ENCODE data around the gene ZNRF1.
"Not testable (repeated sequence)": the region's sequence is repeated elsewhere in the genome, so short reads cannot be mapped to it uniquely, and the experiment has no call there.

Gene ZNRF1

DNA sequence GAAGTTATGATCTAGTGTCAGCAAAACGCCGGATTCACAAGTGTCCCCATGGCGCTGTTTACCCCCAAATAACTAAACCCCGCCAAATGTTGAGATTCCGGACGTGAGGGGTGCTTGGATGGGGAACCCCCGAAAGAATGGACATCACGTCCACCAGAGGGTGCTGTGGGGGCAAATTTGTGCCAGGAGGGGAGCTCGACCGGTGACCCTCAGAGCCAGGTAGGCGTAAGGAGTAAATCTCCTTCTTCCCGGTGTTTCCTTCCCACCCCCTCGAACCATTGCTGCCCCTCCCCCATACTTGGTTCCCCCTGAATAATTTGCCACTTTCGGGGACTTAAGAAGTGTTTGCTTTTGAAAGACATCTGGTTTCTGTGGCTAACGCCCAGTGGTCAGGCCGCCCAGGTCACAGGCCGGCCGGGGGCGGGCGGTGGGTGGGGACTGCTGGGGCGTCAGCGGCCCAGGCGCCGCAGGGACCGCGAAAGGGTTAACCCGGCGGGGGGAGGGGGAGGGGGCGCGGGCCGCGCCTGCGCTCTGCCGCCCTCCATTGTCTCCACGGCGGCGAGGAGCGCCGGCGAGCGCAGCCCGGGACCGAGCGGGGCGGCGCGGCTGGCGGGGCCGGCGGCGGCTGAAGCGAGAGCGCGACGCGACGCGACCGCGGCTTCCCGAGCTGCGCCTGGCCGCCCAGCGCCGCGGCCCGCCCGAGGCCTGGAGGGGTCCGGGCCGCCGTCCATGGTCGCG lies at the start of gene ZNRF1:
Gene ZNRF1, plus strand, starts transcription at position 544 of the 738 bp plus-strand sequence. CDS start 648 bp downstream, outside the sequence.
- DNase-seq, result peak; percentile 83 to 84

DNA sequence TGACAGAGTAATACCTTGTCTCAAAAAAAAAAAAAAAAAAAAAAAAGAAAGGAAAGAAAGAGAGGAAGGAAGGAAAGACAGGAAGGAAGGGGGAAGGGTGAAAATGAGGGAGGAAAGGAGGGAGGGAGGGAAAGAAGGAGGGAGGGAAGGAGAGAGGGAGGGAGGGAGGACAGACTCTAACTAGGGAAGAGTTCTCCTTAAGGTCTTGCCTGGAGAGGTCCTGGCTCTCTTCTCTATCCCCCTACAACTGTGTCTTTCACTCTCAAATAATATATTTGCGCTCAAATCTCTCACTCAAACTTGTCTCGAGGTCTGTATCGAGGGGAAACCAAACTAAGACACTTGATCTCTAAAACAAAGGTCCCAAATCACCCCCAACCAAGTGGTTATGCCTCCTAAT lies 49.5 kb upstream of the ZNRF1 start:
- no peak for DNase-seq

DNA sequence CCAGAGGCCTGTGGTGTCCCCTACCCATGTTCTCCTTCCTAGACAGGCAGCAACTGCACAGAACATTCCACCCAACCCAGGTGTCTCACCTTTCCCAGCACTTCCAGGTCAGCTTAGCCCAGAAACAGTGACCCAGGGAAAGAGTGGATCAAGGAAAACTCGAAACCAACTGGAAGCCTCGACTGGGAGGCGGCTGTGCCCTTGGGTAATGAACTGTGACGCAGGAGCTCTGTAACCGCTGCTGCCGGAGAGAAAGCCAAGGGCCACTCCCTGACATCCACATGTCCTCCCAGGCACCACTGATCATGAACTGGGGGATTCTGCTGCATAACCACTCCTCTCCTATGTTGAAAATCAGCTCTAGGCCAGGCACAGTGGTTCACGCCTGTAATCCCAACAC lies 48.3 kb upstream of the ZNRF1 start:
- no peak for DNase-seq

DNA sequence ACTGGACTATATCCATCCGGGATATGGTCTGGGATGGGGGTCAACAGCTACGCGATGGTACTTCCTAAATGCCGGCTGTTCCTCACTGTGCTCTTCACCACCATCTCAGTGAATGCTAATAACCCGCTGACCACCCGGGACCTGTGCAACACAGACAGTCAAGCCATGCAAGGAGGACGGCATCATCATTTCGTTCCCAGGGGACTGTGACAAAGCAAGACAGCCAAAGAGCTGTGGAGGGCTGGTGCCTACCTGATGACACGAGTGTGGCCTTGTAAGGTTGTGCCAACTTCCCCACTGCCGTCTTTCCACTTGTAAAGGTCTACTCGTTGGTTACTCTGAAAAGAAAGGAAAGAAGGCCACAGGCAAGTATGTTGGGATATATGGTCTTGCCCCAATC lies 47.6 kb upstream of the ZNRF1 start:
- DNase-seq, result no peak

DNA sequence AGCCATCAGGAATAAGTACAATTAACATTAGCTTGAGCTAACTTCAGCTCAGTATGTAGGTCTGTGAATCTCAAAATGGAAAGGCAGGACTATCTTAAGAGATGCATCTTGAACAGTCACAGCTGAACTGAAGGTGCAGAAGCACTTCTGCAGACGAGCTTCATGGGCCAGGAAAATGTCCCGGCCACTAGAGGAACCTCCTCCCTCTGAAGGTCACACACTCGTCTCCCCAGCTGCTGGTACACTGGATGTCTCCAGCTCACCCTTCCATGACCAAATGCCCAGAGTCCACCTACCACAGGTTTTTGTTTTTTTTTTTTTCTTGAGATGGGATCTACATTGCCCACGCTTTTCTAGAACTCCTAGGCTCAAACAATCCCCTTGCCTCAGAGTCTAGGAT lies 47.1 kb upstream of the ZNRF1 start:
- DNase-seq, result no peak

DNA sequence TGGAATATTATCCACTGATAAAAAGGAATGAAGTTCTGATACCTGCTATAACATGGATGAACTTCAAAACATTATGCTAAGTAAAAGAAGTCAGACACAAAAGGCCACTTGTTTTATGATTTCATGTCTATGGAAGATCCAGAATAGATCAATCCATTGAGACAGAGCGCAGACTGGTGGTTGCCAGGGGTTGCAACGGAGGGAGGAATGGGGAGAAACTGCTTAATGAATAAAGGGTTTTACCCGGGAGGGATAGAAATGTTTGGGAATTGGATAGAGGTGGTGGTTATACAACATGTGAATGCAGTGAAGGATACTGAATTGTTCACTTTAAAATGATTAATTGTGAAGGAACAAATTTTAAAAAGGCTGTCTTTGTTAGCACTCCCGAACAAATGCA lies 44.1 kb upstream of the ZNRF1 start:
- DNase-seq, result no peak

DNA sequence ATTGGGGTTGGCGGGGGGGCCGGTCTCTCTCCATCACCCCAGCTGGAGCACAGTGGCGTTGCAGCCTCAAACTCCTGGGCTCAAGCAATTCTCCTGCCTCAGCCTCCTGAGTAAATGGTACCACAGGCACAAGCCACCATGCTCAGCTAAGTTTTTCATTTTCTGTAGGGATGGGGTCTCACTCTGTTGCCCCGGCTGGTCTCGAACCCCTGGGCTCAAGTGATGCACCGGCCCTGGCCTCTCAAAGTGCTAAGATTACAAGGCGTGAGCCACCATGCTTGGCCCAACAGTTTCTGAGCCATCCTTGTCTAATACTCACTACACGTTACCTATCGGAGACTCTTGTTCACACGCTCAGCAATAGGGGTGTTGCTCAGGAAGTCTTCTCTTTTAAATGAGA lies 25.5 kb upstream of the ZNRF1 start:
- no peak for DNase-seq

DNA sequence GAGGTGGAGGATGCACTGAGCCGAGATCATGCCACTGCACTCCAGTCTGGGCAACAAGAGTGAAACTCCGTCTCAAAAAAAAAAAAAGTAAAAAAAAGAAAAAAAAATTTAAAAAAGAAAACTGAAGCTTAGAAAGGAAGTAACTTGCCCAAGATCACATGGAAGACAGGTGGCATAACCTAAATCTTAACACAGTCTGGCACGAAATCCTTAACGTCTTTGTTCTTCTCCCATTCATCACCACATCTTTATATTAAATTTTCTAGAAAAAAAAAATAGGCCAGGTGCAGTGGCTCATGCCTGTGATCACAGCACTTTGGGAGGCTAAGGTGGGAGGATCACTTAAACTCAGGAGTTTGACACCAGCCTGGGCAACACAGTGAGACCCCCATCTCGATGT lies 23.2 kb upstream of the ZNRF1 start:
- DNase-seq, result no peak

DNA sequence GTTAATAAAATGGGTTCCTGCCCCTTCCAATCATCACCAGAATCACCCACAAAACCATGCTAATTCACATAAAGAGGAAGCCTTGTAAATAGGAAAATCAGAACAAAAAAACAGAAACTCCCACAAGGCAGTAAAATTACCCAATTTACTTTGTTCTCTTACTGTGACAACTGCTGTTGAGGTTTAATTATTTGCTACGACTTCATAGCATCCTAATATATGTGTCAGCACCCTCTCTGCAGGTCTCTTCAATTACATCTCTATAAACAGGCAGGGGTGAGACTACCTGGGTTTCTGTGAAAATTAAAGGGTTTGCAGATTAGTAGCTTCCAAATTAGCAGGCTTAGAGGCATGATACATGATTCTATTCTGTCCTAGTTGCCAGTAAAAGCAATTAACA lies 16.6 kb upstream of the ZNRF1 start:
- DNase-seq, result no peak

DNA sequence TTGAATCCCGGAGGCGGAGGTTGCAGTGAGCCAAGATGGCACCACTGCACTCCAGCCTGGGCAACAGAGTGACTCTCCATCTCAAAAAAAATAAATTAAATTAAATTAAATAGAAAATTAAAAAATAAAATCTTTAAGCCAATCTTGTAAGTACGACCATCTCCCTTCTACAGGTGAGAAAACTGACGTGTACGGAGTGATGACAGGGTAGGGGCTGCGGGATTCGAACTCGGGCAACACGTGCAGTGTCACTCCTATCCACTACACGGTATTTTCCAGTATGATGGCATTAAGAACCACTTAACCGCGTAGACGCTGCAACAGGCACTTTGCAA lies 14.7 kb upstream of the ZNRF1 start:
- no peak for DNase-seq

DNA sequence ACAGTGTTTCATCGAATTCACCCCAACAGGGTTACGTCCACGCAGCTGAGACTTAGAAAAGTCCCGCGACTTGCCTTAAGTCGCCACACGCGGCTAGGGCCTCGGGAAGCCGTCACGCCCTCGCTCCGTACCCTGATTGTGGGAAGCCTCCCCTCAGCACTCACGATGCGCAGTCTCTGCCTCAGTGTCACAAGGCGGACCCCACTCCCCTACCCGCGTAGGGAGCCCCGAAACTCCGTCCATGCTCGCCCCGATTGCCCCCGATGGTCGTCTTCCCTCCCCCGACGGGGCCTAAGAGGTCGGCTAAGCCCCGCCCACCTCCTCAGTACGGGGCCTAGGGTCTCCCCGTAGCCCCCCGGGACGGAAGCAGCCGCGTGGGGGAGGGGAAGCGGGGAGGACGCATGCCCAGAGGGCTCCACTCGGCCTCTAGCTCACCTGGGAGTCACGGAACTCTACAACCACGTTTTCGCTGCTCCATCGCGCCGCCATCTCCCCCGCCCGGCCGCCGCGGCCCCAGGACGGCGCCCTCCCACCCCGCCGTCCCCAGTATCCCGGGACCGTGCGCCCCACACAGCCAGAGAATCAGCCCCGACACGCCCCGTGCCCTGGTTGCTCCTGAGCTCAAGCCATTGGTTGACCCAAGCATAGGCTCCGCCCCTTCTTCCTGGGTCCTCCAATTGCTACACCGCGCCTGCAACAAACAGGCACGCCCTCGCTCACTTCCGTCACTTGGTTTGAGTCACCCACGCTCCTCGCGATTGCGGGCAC lies 14.1 kb upstream of the ZNRF1 start, which contains the start of gene WDR59:
Gene WDR59, minus strand, starts transcription at position 595 of the 768 bp plus-strand sequence. Its CDS starts 106 bp downstream, at position 489.
- DNase-seq, result peak; percentile 99

DNA sequence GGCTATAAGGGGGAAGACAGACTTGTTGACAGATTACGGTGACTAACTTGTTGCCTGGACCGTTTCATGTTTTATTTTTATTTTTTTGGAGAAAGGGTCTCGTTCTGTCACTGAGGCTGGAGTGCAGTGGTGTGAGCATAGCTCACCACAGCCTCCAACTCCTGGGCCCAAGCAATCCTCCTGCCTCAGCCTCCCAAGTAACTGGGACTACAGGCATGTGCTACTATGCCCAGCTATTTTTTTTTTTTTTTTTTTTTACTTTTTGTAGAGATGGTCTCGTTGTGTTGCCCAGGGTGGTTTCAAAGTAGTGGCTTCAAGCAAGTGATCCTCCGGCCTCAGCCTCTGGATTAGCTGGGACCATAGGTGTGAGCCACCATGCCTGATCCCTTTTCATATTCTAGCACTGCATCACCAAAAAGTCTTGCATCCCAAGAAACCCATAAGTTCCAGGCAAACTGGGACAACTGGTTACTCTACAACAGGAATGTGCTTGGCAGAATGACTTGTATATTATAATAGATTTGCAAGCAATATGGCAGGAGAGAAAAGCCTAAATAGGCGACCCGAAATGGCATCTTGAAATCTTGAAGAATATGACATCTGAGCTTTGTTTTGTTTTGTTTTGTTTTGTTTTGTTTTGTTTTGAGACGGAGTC lies 11.7 kb upstream of the ZNRF1 start:
- no peak for DNase-seq

DNA sequence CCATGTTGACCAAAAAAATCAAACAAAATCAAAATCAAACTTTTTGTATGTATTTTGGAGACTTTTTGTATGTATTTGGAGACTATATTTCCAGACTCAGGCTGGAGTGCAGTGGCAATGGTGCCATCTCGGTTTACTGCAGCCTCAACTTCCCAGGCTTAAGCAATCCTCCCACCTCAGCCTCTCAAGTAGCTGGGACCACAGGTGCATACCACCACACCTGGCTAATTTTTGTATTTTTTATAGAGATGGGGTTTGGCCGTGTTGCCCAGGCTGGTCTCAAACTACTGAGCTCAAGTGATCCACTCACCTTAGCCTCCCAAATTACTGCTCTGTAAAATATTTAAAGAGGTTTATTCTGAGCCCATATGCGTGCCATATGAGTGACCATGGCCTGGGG lies 9.0 kb upstream of the ZNRF1 start:
- DNase-seq, result not testable (repeated sequence)

DNA sequence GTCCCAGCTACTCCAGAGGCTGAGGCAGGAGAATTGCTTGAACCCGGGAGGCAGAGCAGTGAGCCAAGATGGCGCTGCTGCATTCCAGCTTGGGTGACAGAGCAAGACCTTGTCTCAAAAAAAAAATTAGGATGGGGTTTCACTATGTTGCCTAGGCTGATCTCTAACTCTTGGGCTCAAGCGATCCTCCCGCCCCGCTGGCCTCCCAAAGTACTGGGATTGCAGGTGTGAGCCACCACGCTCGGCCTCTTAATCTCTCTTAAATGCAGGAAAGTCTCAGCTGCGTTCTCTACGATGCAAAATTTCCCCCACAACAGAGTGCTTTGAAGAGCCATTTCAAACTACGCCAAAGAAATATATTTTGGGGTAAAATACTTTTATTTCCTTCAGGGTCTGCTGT lies 8.0 kb upstream of the ZNRF1 start:
- DNase-seq, result no peak

DNA sequence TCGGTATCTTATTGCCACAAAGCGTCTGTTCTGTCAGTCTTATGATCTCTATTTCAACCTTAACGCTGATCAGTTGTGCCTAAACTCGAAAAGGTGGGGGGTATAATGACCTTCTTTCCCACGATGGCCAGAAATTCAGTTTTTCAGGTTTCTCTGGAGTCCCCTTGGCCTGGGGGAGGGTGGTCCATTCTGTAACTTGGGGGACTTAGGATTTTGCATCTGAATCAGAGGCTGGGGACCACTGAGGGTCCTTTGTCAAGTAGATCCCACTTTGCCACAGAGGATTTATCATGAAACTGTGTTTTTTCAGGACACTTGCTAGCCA lies 7.6 kb upstream of the ZNRF1 start:
- no peak for DNase-seq

DNA sequence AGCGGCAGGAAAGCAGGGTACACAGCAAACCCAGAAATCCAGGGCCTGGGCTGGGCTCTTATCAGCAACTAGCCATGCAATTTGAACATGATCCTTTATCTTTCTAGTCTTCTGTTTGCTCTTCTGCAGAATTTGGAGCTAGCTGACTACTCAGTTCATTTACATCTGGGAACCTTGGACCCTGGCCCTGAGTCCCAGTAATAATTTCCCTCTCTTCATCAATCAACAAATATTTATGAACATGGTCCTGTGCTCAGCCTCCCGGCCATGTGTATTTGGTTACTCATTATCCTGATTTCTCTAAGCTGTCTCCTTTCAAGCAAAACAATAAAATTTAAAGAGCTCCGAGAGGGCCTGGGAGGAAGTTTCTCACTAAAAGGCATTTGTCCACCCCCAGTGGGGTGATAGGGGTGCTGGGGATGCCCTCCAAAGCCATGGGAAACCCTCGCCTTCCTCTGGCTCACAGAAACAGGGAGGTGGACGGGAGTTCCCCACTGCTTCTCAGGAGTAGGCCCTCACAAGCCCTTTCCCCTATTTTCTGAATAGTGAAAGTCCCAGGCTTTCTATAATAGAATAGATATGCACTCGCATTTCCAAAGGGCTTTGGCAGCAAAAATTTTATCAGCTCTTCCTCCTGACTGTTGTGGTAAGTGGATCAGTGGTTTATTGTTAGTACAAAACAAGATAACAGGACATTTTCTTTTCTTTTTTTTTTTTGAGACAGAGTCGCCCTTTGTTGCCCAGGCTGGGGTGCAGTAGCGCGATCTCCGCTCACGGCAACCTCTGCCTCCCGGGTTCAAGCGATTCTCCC lies 7.0 kb upstream of the ZNRF1 start:
- no peak for DNase-seq

DNA sequence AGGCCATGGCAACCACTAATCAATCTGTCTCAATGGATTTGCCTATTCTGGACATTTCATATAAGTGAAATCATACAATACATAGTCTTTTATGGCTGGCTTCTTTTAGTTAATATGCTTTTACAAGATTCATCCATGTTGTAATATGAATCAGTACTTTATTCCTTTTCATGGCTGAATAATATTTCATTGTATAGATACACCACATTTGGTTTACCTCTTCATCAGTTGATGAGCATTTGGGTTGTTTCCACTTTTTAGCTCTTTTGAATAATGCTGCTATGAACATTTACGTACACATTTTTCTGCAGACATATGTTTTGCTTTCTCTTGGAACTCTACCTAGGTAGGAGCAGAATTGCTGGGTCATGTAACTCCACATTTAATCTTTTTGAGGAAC lies 2.8 kb upstream of the ZNRF1 start:
- no peak for DNase-seq

DNA sequence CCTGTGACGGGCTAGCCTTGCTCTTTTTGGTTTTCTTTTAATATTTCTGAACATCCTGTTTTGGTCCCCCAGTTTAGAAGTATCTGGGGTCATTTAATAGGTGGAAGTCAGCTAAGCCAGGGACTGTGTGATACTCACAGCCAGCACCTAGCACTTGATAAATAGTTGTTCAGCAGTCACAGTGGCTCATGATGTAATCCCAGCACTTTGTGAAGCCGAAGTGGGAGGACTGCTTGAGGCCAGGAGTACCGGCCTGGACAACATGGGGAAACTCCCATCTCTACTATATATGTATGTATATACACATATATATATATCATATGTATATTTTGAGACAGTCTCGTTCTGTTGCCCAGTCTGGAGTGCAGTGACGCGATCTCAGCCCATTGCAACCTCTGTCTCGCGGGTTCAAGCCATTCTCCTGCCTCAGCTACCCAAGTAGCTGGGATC lies 1.8 kb upstream of the ZNRF1 start:
- no peak for DNase-seq

DNA sequence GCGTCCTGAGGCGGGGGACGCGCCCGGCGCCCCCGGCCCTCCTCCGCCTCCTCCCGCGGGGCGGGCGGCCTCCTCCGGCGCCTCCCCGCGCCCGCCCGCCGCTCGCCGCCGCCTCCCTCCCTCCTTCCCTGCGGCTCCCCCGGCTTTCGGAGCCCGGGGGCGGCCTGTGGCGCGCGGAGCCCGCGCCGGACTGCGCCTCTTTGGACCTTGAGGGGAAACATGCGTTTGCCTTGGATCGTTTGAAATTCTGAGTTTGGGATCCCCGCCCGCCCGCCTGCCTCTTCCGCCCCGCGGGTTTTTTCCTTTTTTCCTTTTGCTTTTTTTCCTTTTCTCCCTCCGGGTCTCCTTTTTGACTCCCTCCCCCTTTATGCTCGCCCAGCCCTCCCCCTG lies 390 bp downstream of the ZNRF1 start:
- peak; percentile 6 to 33 for DNase-seq

DNA sequence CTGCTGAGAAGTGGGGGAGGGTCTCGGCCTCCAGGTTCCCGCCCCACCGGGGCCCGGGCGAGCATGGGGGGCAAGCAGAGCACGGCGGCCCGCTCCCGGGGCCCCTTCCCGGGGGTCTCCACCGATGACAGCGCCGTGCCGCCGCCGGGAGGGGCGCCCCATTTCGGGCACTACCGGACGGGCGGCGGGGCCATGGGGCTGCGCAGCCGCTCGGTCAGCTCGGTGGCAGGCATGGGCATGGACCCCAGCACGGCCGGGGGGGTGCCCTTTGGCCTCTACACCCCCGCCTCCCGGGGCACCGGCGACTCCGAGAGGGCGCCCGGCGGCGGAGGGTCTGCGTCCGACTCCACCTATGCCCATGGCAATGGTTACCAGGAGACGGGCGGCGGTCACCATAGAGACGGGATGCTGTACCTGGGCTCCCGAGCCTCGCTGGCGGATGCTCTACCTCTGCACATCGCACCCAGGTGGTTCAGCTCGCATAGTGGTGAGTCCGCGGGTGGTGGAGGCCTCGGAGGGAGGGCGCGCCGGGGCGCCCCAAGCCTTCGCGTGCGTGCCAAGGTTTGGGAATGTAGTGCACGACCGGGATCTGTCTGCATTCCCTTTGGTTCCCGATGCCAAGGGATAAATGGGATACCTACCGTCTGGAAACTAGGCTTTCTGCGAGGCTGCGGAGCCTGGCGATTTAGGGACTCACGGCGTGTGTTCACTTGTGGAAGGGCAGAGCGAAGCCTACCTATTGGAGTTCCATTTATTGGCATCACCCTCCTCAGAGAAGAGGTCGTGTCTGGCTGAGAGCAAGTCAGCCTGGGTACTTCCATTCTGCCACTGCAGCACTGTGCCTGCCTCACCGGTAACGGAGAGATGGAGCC lies 1.0 kb downstream of the ZNRF1 start:
- DNase-seq, result peak; percentile 62

DNA sequence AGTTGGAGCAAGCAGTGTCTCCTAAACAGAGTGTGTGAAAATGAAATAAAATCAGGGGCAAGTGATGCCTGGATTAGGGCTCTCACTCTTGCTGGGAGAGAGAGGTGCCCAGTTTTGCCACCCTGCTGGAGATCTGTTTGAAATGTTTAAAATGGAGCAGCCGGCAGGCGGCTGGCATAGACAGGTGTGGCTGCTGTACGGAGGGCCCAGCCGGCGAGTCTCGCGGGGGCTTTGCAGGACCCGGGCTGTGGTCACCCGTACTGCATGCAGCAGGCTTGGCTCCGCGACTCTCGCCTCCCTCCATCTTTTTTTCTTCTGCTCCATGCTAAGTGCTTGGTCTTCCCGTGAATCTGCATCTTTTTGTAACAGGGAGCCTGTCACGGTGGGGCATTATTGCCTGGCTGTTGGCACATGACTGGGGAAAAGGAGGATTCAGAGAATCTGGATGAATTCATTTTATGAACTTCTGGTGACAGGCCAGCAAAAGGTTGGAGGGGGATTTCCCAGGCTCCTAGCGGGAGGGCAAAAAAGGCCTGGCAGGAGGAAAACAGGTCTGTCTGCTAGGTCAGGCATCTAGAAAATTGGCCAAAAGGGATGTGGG lies 1.8 kb downstream of the ZNRF1 start:
- no peak for DNase-seq

DNA sequence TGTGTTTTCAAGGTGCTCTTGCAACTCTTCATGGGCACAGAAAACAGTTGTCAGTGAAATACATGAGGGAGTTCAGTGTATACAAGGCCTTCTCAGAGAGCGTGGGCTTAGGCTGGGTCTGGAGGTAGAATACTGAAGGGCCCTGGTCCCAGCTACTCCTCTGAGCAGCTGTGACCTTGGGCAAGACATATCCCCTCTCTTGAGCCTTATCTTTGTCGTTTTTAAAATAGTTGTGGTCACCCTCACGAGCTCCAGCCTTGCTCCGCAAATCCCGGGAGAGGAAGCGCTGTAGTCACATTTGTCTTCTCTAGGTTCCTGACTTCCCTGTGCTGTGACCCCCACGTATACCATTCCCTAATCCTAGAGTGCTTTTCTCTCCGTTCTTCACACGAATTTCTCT lies 3.6 kb downstream of the ZNRF1 start:
- no peak for DNase-seq

All from CD4-positive, alpha-beta T cell treated with Interleukin-1 beta for 1 hour (primary cell).